Neural cell (in vitro differentiated cells): Measurements from ENCODE around the gene UNK. TPM values are rescaled to one million over a fixed set of nuclear protein-coding genes. Genes with fewer than 3 reads are reported as not detected.

Experiments used
- H2AFZ ChIP-seq: fragments of 200-600, 300-800 bp; sonication (generic), shearing (Covaris generic); 2 replicates; pipeline ENCODE4 v1.6.0; 2014; ENCODE audit warnings: low read depth, mild to moderate bottlenecking, antibody characterized with exemption, low read length, moderate library complexity
- H3F3A ChIP-seq: fragments of 200-600 bp; shearing (Covaris generic); 2 replicates; pipeline ENCODE4 v1.6.1; 2016; ENCODE audit warnings: mild to moderate bottlenecking, moderate library complexity, mixed read lengths, antibody characterized with exemption, low read length; ENCODE audit not compliant: insufficient read depth, poor library complexity, severe bottlenecking
- H3K27ac ChIP-seq: fragments of 200-600, 300-800 bp; sonication (generic), shearing (Covaris generic); 2 replicates; pipeline ENCODE4 v1.5.1; 2014; ENCODE audit warnings: mild to moderate bottlenecking, low read length, moderate library complexity
- H3K27me3 ChIP-seq: fragments of 300-800, 200-600 bp; sonication (generic), shearing (Covaris generic); 2 replicates; pipeline ENCODE4 v1.6.0; 2014; ENCODE audit warnings: mild to moderate bottlenecking, low read depth, low read length, moderate library complexity; ENCODE audit not compliant: insufficient read depth
- H3K36me3 ChIP-seq: fragments of 300-800, 200-600 bp; sonication (generic), shearing (Covaris generic); 2 replicates; pipeline ENCODE4 v1.5.1; 2014; ENCODE audit warnings: mild to moderate bottlenecking, antibody characterized with exemption, low read length, moderate library complexity; ENCODE audit not compliant: insufficient read depth
- H3K4me2 ChIP-seq: fragments of 300-800, 200-600 bp; sonication (generic), shearing (Covaris generic); 2 replicates; pipeline ENCODE4 v1.6.0; 2014; ENCODE audit warnings: mild to moderate bottlenecking, low read length
- H3K4me3 ChIP-seq: fragments of 300-800, 200-600 bp; sonication (generic), shearing (Covaris generic); 2 replicates; pipeline ENCODE4 v1.5.1; 2014; ENCODE audit warnings: mild to moderate bottlenecking, low read length, moderate library complexity
- H3K79me2 ChIP-seq: fragments of 200-600 bp; shearing (Covaris generic); replicated peaks from 2 replicates; pipeline ENCODE4 v1.6.0; 2014; ENCODE audit warnings: mild to moderate bottlenecking, low read length, moderate library complexity; ENCODE audit not compliant: insufficient read depth
- H3K9ac ChIP-seq: fragments of 300-800, 200-600 bp; sonication (generic), shearing (Covaris generic); 2 replicates; pipeline ENCODE4 v1.6.1; 2016; ENCODE audit warnings: mild to moderate bottlenecking, low read length, mixed read lengths
- H3K9me2 ChIP-seq: fragments of 200-600 bp; shearing (Covaris generic); 2 replicates; pipeline ENCODE4 v1.6.1; 2016; ENCODE audit warnings: mild to moderate bottlenecking, low read length, mixed read lengths; ENCODE audit not compliant: insufficient read depth
- H3K9me3 ChIP-seq: fragments of 200-600, 300-800 bp; sonication (generic), shearing (Covaris generic); 2 replicates; pipeline ENCODE4 v1.6.1; 2016; ENCODE audit warnings: mild to moderate bottlenecking, mixed run types, low read length, moderate library complexity, mixed read lengths
- H4K20me1 ChIP-seq: fragments of 200-600 bp; shearing (Covaris generic); 2 replicates; pipeline ENCODE4 v1.6.1; 2016; ENCODE audit warnings: mild to moderate bottlenecking, mixed run types; ENCODE audit not compliant: insufficient read depth
- EP300 ChIP-seq: fragments of 450-650 bp; conservative IDR thresholded peaks from 2 replicates; pipeline ENCODE4 v1.6.1; 2014; ENCODE audit warnings: antibody characterized with exemption, mild to moderate bottlenecking, moderate library complexity; ENCODE audit not compliant: poor library complexity, severe bottlenecking
- EZH2 ChIP-seq: fragments of 200-600, 300-800 bp; shearing (Covaris generic), sonication (generic); IDR thresholded peaks from 2 replicates; pipeline ENCODE4 v1.6.1; 2014; ENCODE audit warnings: antibody characterized with exemption, low read length, borderline replicate concordance, mild to moderate bottlenecking; ENCODE audit not compliant: insufficient read depth, poor library complexity, severe bottlenecking
- MXI1 ChIP-seq: fragments of 450-650 bp; conservative IDR thresholded peaks from 2 replicates; pipeline ENCODE4 v1.6.1; 2014; ENCODE audit warnings: antibody characterized with exemption, mild to moderate bottlenecking; ENCODE audit not compliant: poor library complexity, severe bottlenecking
- POLR2AphosphoS5 ChIP-seq: IDR thresholded peaks from 2 replicates; pipeline ENCODE4 v1.6.1; 2012
- RAD21 ChIP-seq: fragments of 450-650 bp; conservative IDR thresholded peaks from 2 replicates; pipeline ENCODE4 v1.6.1; 2014; ENCODE audit warnings: antibody characterized with exemption, mild to moderate bottlenecking, moderate library complexity
- SMC3 ChIP-seq: fragments of 450-650 bp; conservative IDR thresholded peaks from 2 replicates; pipeline ENCODE4 v1.6.1; 2014; ENCODE audit warnings: antibody characterized with exemption, mild to moderate bottlenecking, moderate library complexity; ENCODE audit not compliant: poor library complexity
- TAF1 ChIP-seq: IDR thresholded peaks from 2 replicates; pipeline ENCODE4 v1.6.1; 2012; ENCODE audit warnings: low read depth
- polyA plus RNA-seq: library from polyadenylated mRNA; depleted of rRNA; stranded (reverse); fragments of >200 nt; gene quantifications from 2 replicates; pipeline ENCODE4 v1.2.3, GENCODE V29; 2014
- TF ChIP-seq, protein P1 (sequence below): fragments of 450-650 bp; IDR thresholded peaks from 2 replicates; pipeline ENCODE4 v1.5.1; 2014; ENCODE audit warnings: antibody characterized with exemption, mild to moderate bottlenecking, moderate library complexity; ENCODE audit not compliant: poor library complexity, severe bottlenecking
- TF ChIP-seq, protein P2 (sequence below): IDR thresholded peaks from 2 replicates; pipeline ENCODE4 v1.6.1; 2012; ENCODE audit warnings: borderline replicate concordance

UNK gene
- polyA plus RNA-seq, 1 donor from 2014 or later: 29.9 TPM

DNA sequence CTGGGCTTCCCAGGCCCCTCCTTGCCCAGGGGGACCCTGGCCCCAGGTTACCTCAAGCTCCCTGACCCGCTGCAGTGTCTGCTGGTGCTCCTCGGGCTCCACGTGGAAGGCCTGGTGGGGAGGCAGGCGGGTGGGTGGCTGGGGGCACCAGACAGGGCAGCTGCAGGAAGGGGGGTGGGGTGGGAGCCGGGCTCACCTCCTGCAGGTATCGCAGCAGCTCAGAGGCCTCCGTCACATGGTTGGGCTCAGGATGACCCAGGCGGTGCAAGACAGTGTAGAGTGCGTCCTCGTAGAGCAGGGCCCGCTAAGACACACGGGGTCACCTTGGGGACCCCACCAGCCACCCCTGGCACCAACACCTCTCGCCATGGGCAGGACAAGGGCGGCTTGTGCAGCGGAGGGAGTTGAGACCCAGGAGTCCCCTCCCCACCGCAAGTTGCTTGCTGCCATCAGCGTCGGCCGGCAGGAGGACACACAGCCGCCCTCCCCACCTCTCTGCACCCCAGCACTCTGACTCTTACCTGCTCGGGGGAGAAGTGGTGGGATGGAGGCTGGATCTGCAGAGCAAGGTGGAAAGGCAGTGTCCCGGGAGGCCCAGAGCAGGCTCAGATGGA lies 58.5 kb downstream of the UNK start:
- Histone ChIP-seq H3K36me3 (no peaks in the 10 kb centered on the region), H3K27me3 (no peaks in the 10 kb centered on the region), H3F3A (no peaks in the 10 kb centered on the region), H3K9ac (no peak overlapping the region), H3K27ac (no peak overlapping the region), H3K4me3 (no peak overlapping the region), H3K9me2 (no peaks in the 10 kb centered on the region), H3K9me3 (no peaks in the 10 kb centered on the region), H4K20me1 (no peaks in the 10 kb centered on the region), H2AFZ (no peak overlapping the region), H3K4me2 (no peak overlapping the region), H3K79me2 (no peaks in the 10 kb centered on the region)
- TF ChIP-seq POLR2AphosphoS5 (no peak), EZH2 (no peak), SMC3 (no peak), RAD21 (no peak), MXI1 (no peak), EP300 (no peak), TAF1 (no peak)
- TF ChIP-seq, protein P1, sequence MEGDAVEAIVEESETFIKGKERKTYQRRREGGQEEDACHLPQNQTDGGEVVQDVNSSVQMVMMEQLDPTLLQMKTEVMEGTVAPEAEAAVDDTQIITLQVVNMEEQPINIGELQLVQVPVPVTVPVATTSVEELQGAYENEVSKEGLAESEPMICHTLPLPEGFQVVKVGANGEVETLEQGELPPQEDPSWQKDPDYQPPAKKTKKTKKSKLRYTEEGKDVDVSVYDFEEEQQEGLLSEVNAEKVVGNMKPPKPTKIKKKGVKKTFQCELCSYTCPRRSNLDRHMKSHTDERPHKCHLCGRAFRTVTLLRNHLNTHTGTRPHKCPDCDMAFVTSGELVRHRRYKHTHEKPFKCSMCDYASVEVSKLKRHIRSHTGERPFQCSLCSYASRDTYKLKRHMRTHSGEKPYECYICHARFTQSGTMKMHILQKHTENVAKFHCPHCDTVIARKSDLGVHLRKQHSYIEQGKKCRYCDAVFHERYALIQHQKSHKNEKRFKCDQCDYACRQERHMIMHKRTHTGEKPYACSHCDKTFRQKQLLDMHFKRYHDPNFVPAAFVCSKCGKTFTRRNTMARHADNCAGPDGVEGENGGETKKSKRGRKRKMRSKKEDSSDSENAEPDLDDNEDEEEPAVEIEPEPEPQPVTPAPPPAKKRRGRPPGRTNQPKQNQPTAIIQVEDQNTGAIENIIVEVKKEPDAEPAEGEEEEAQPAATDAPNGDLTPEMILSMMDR: no peak
- TF ChIP-seq, protein P2, sequence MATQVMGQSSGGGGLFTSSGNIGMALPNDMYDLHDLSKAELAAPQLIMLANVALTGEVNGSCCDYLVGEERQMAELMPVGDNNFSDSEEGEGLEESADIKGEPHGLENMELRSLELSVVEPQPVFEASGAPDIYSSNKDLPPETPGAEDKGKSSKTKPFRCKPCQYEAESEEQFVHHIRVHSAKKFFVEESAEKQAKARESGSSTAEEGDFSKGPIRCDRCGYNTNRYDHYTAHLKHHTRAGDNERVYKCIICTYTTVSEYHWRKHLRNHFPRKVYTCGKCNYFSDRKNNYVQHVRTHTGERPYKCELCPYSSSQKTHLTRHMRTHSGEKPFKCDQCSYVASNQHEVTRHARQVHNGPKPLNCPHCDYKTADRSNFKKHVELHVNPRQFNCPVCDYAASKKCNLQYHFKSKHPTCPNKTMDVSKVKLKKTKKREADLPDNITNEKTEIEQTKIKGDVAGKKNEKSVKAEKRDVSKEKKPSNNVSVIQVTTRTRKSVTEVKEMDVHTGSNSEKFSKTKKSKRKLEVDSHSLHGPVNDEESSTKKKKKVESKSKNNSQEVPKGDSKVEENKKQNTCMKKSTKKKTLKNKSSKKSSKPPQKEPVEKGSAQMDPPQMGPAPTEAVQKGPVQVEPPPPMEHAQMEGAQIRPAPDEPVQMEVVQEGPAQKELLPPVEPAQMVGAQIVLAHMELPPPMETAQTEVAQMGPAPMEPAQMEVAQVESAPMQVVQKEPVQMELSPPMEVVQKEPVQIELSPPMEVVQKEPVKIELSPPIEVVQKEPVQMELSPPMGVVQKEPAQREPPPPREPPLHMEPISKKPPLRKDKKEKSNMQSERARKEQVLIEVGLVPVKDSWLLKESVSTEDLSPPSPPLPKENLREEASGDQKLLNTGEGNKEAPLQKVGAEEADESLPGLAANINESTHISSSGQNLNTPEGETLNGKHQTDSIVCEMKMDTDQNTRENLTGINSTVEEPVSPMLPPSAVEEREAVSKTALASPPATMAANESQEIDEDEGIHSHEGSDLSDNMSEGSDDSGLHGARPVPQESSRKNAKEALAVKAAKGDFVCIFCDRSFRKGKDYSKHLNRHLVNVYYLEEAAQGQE: no peak

DNA sequence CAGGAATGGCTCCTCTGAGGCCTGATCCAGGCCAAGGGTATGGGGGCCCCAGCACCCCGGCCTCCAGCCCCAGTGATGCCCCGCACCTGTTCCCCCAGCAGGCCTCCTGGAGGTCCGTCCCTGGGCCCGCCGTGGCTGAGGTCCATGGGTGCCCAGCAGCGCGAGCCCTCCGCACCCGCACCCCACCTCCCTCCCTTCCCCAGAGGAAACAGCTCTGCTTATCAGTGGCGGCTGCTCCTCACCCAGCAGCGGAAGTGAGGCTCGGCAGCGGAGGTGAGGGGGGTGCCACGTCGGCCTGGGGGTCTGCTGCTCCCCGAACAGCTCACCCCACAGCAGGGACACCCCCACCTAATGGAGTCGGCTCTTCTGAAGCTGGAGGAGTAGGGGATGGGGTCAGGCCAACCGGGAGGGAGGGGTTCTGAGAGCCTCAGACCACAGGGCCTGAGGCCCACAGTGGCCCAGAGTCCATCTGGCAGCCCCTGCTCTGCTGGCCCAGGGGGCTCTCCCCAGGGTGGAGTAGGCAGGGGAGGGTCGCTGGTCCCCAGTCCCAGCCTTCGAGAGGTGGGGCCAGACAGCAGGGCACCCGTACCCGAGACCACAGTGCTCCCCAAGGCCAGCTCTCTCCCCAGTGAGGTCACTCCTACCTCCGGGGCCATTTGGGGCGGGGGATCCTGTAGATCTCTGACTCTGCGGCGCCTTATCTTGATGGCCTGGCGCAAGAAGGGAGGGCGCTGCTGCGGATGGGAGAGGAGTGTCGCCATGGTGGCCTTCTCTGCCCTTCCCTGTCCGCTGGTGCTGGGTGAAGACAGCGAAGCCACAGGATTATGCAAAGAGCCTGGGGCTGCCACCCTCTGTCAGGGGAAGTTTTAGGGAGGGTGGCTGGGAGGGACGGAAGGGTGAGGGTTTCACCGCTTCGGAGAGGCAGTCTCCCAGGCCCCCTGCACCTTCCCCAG lies 59.2 kb downstream of the UNK start, which contains the start of gene UNC13D:
UNC13D (minus strand) TSS at position 828 of the 953 bp plus-strand sequence; CDS start at position 761, 67 bp downstream.
- Histone ChIP-seq H4K20me1 (no peaks in the 10 kb centered on the region), H3K27me3 (no peaks in the 10 kb centered on the region), H3K9me3 (no peaks in the 10 kb centered on the region), H3K79me2 (no peaks in the 10 kb centered on the region), H3K4me2 (no peak within 1 kb of the TSS), H2AFZ (no peak within 1 kb of the TSS), H3K36me3 (no peaks in the 10 kb centered on the region), H3K27ac (no peak within 1 kb of the TSS), H3K4me3 (no peak within 1 kb of the TSS), H3F3A (no peaks in the 10 kb centered on the region), H3K9ac (no peak within 1 kb of the TSS), H3K9me2 (no peaks in the 10 kb centered on the region)
- no peak for TF ChIP-seq POLR2AphosphoS5
- TF ChIP-seq, protein P2: no peak
- no peak for TF ChIP-seq EZH2
- no peak for TF ChIP-seq EP300
